GM19395 (cell line): Measurements from ENCODE around the gene RASA3.
"Not testable (repeated sequence)": the region's sequence is repeated elsewhere in the genome, so short reads cannot be mapped to it uniquely, and the experiment has no call there.

Source experiments
- ATAC-seq: cut with Tn5 transposase; IDR thresholded peaks from one replicate; pipeline ENCODE4 v1.9.1; 2021; ENCODE audit warnings: mild to moderate bottlenecking, moderate library complexity; ENCODE audit not compliant: unreplicated experiment

Gene RASA3

DNA sequence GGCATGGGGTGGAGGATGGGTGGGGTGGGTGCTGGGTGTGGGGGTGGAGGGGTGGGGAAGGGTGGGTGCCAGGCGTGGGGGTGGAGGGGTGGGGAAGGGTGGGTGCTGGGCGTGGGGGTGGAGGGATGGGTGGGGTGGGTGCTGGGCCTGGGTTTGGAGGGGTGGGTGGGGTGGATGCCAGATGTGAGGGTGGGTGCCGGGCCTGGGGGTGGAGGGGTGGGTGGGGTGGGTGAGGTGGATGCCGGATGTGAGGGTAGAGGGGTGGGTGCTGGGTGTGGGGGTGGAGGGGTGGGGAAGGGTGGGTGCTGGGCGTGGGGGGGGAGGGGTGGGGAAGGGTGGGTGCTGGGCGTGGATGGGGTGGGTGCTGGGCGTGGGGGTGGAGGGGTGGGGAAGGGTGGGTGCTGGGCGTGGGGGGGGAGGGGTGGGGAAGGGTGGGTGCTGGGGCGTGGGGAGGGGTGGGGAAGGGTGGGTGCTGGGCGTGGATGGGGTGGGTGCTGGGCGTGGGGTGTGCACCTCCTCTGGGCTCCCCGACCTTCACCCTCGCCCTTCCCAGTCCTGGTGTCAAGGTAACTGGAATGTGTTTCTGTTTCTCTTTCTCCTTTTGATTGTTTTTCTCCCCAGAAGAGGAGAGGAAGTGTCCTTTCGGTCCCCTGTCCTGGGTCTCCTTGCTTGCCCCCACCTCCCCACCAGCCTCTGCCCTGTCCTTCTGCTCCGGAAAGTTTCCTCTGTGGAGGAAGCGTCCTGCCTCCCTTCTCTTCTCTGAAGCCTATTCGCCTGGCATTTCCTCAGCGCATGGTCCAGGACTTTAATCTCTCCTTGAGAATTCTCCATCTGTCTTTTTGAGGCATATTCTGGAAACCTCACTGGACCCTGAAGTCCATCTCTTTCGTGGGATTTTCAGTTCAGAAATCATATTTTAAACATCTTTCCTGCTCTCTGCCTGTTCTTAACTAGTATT is 23.8 kb upstream of the RASA3 start:
- no peak for ATAC-seq

GRCh38 chr13:114155320-114155719 is 22.9 kb upstream of the RASA3 start:
- no peak for ATAC-seq

GRCh38 chr13:114154476-114154875 is 22.1 kb upstream of the RASA3 start:
- no peak for ATAC-seq

DNA sequence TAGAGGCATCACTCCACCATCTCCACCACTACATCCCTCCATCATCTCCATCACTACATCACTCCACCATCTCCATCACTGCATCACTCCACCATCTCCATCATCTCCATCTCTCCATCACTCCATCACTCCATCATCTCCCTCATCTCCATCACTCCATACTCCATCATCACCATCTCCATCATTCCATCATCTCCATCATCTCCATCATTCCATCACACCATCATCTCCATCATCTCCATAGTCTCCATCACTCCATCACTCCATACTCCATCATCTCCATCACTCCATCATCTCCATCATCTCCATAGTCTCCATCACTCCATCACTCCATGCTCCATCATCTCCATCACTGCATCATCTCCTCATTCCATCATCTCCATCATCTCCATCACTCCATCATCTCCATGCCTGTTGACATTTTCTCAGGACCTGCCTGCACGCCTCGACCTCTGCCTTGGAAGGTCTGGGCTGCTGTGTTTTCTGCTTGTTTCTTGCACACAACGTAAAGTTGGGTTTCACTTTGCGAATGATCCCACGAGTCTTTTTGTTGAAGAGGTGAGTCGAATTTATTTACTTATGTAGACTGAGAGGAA is 21.2 kb upstream of the RASA3 start:
- ATAC-seq, result no peak

DNA sequence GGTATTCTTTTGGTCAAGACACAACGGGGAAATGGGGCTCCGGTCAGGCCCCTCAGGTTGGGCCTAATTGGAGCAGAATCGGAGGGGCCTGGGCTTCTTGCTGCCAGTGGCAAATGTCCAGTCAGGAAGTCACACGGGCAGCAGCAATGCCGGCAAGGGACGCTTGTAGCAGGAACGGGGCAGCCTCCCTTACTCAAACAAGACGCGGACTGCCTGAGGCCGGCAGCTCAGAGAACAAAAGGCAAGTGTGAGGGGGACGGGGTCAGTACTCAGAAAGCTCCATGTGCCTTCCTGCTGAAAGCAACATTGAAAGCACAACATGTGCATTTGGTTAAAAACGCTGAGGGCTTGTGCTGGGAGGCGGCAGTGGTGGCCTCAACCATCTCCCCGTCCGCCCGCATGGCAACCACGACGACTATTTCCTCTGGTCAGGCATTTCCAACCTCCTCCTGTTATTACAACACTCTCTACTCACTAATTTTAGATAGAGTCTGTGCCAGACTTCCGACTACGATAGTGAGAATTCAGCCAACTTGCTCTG is 20.5 kb upstream of the RASA3 start:
- ATAC-seq, result no peak

GRCh38 chr13:114152285-114152645 is 19.8 kb upstream of the RASA3 start:
- no peak for ATAC-seq

GRCh38 chr13:114151565-114152284 is 19.3 kb upstream of the RASA3 start:
- ATAC-seq, result no peak

DNA sequence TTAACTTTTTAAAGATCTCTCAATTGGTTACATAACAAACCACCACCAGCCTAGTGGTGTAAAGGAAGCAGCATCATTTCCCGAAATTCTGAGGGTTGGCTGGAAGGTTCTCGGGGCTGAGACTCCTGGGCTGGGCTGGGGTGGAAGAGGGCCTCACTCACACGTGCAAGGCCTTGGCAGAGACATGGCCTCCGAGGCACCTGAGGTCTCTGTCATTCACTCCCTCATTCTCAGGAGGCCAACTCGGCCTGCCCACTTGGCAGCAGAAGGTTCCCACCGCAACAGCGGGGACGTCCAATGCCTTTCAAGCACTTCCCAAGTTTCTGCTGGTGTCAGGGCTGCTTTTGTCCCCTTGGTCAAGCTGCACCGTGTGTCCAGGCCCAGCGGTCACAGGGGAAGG is 18.6 kb upstream of the RASA3 start:
- no peak for ATAC-seq

DNA sequence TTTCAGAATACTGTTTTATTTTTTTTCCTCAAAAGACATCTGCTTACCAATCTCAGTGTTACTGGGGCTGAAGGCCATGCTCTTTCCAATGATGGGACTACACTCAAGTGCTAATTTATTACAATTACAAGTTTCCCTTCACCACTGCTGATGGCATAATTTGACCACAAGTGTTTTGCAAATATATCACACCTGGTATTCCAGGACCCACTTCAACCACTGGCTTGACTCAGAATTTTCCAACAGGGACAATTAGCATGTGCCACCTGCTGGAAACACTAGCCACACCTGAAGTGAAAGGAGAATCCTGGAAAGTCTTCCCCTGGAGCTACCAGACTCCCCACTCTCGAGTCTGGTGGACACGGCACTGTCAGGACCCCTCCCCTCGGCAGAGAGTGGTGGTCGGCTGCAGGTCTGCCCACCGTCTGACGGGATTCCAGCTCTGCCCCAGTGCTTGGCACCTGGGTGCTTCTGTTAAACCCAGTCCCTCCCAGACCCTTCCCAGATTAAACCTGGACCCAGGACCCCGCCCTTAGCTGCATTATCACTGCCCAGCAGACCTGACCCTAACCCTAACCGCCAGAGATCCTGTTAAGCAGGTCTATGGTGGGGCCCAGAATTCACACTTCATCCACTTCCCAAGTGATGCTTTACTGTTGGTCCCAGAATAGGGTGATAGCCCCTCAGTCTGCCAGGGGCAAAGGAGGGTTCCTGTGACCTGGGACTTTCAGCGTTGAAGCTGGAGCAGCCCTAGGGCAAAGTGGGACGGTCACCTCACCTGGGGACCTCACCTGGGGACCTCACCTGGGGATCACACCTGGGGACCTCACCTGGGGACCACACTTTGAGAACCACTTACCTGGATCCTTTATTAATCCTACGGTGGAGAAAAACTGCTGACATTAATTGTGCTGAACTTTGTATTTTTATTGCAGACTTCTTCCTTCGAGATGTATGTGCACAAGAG is 17.6 kb upstream of the RASA3 start:
- ATAC-seq, result no peak

- ATAC-seq, result not testable (repeated sequence)
These were observed 16.5 kb upstream of the RASA3 start for GRCh38 chr13:114148886-114149285.

GRCh38 chr13:114148521-114148855 is 16.1 kb upstream of the RASA3 start:
- peak; percentile 88 for ATAC-seq

- ATAC-seq, result peak; percentile 25
These were observed 15.5 kb upstream of the RASA3 start for GRCh38 chr13:114147803-114148520.

GRCh38 chr13:114146629-114147028 is 14.2 kb upstream of the RASA3 start:
- no peak for ATAC-seq

DNA sequence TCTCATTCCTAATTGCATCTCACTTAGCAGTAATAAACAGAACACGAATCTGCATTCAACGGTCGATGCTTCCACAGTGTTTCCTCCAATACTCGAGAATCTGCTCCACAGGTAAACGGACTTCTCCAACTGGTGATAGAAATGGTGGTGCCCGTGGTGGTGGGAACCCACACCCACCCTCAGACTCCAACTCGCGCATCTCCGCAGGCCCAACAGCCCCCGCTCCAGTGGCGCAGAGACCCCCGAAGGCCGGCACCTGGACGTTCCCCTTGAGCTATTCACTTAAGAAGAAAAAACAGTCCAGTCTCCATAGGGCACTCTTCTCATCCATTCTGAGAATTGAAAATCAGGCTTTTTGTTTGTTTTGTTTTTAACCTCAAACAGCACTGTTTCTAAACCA is 13.8 kb upstream of the RASA3 start:
- no peak for ATAC-seq

- no peak for ATAC-seq
These were observed 13.3 kb upstream of the RASA3 start for GRCh38 chr13:114145722-114146121.

DNA sequence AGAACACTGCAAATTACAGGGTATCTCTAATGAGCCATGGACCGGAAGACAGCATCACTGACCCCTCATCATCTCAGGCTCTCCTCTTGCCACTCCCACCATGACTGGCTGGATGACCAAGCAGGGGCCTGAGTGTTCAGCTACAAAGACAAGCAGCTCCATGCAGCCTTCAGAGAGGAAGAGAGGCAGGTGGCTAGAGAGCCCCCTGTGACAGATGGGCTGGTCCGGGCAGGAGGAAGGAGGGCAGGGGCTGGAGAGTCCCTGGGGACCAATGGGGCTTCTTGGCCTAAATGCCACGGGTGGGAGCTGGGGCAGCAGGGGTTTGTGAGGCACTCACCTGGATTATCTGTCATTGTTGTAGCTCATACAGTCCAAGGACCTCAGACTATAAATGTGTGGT is 12.8 kb upstream of the RASA3 start:
- ATAC-seq, result no peak

- ATAC-seq, result no peak
These were observed 12.3 kb upstream of the RASA3 start for GRCh38 chr13:114144606-114145244.

DNA sequence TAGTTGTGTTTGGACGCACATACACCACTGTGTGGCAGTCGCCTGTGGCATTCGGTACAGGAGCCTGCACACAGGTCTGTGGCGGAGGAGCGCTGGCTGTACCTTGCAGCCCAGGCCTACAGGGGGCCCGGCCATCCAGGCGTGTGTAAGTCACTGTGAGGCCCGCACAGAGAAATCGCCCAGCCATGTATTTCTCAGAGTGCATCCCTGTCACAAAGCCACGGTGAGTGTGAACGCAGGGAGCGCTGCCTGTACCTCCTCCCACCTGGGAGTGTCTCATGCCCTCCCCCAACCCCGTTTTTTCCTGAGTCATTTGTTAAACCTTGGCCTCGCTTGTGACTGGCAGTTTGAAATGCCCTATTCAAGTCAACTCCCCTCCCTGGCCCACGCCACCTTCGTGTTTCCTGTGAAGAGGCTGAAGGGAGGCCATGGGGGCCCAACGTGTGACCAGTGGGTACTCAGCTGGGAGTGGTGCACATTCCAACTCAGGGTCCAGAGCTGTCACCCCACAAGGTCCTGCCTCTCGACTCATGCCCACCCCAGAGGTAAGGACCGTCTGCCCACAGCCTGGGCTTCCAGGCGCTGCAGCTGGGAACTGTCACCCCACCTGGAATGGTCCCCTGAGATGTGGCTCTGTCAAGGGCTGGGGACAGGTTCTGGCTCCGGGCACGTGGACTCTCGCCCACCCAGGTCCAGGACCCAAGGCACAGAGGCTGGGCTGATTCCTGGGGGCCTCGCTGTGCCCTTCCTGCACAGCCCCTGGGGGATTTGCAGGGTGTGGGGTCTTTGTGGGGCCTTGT is 11.6 kb upstream of the RASA3 start:
- no peak for ATAC-seq
